ENCODE data around the gene EML6.

The EML6 gene

GRCh38 chr2:54850171-54851122 lies 127.0 kb downstream of the EML6 start:
- Mint-ChIP-seq H3K4me1 (no peaks in the 10 kb centered on the region), H3K36me3 (ENCODE audit: low read depth) (no peaks in the 10 kb centered on the region), H3K27ac (no peak overlapping the region), H3K9me3 (no peaks in the 10 kb centered on the region), H3K27me3 (ENCODE audit: low read depth) (no peaks in the 10 kb centered on the region), H3K4me3 (no peak overlapping the region)
- TF ChIP-seq CTCF (IDR thresholded peaks at IDR 0.05; ENCODE audit: unreplicated experiment in 3 of 3): no peak

GRCh38 chr2:54853616-54854310 lies 130.3 kb downstream of the EML6 start:
- no peak overlapping the region for H3K4me3 Mint-ChIP-seq
- H3K4me1 Mint-ChIP-seq: peaks cover 15% of the 10 kb centered on the region
- no peaks in the 10 kb centered on the region for H3K36me3 Mint-ChIP-seq (ENCODE audit: low read depth)
- no peaks in the 10 kb centered on the region for H3K27me3 Mint-ChIP-seq (ENCODE audit: low read depth)
- TF ChIP-seq CTCF (IDR thresholded peaks at IDR 0.05; ENCODE audit: unreplicated experiment in 3 of 3): no peak
- H3K27ac Mint-ChIP-seq: no peak overlapping the region
- no peaks in the 10 kb centered on the region for H3K9me3 Mint-ChIP-seq

GRCh38 chr2:54855434-54855833 lies 132.0 kb downstream of the EML6 start:
- Mint-ChIP-seq H3K4me1 (peaks cover 26% of the 10 kb centered on the region), H3K9me3 (no peaks in the 10 kb centered on the region), H3K4me3 (no peak overlapping the region), H3K27ac (no peak overlapping the region), H3K36me3 (ENCODE audit: low read depth) (no peaks in the 10 kb centered on the region), H3K27me3 (ENCODE audit: low read depth) (no peaks in the 10 kb centered on the region)
- no peak for TF ChIP-seq CTCF (IDR thresholded peaks at IDR 0.05; ENCODE audit: unreplicated experiment in 3 of 3)

- H3K9me3 Mint-ChIP-seq: peaks cover 4% of the 10 kb centered on the region
- H3K4me3 Mint-ChIP-seq: no peak overlapping the region
- H3K36me3 Mint-ChIP-seq (ENCODE audit: low read depth): no peaks in the 10 kb centered on the region
- H3K4me1 Mint-ChIP-seq: peaks cover 28% of the 10 kb centered on the region
- H3K27ac Mint-ChIP-seq: peak overlapping the region in 1 of 3 experiments; percentile 63
- H3K27me3 Mint-ChIP-seq (ENCODE audit: low read depth): no peaks in the 10 kb centered on the region
- TF ChIP-seq CTCF (IDR thresholded peaks at IDR 0.05; ENCODE audit: unreplicated experiment in 3 of 3): no peak
Observed at GRCh38 chr2:54858021-54858681, 134.7 kb downstream of the EML6 start.

- peak overlapping the region in 1 of 3 experiments; percentile 63 for H3K27ac Mint-ChIP-seq
- no peak for TF ChIP-seq CTCF (IDR thresholded peaks at IDR 0.05; ENCODE audit: unreplicated experiment in 3 of 3)
- peaks cover 28% of the 10 kb centered on the region for H3K4me1 Mint-ChIP-seq
- no peak overlapping the region for H3K4me3 Mint-ChIP-seq
- peaks cover 4% of the 10 kb centered on the region for H3K9me3 Mint-ChIP-seq
- H3K36me3 Mint-ChIP-seq (ENCODE audit: low read depth): no peaks in the 10 kb centered on the region
- no peaks in the 10 kb centered on the region for H3K27me3 Mint-ChIP-seq (ENCODE audit: low read depth)
Observed at GRCh38 chr2:54859416-54859815, 136.0 kb downstream of the EML6 start.

All from nephron (organoid).